NCI-H2196 treated with DMSO at 0.1 percent for 48 hours (cell line): Measurements from ENCODE around the gene GAD1.

Experiments
- DNase-seq: peaks from one replicate; lab custom pipeline; 2025; ENCODE audit not compliant: unreplicated experiment; lab: John Stamatoyannopoulos, UW

Gene GAD1

DNA sequence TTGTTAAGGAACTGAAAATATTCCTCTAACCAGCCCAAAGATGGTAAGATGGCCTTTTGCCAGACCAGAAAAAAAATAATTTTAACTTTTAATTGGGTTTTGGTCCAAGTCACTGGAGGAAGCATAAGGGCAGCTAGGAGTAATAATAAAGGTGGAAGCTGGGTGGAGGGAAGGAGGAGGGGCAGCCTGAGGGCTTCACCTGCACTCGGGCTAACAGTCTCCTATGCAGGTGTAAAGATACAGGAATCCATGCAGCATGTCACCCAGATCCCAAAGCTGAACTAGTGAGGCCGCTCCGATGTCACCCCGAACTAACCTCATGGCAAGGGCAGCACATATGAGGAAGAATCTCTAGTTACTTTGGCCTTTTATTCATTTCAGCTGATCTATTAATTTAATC lies 75.2 kb downstream of the GAD1 start:
- no peak for DNase-seq

DNA sequence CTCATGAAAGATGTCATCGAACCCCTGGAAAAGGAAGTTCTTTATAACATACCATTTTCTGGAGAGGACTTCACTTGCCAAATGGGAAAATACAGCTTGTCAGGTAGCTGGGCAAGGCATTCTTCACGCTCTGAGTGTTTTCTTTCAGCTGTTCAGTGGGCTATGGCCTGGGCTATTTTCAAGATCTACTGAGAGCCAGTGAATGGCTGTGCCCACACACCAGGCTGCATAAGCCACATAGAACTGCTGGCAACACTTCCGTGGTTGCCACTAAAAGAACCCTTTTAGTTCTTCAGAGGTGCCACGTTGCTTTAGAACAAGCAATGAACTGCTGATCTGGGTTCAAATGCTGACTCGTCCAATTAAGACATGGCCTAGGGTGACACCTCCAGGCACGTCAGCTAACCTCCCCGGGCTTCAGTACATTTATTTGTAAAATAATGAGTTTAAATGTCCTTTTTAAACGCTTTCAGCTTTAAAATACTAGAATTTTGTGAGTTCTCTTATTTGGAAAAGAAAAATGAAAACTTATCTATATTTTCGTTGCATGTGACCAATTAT lies 75.8 kb downstream of the GAD1 start:
- no peak for DNase-seq

DNA sequence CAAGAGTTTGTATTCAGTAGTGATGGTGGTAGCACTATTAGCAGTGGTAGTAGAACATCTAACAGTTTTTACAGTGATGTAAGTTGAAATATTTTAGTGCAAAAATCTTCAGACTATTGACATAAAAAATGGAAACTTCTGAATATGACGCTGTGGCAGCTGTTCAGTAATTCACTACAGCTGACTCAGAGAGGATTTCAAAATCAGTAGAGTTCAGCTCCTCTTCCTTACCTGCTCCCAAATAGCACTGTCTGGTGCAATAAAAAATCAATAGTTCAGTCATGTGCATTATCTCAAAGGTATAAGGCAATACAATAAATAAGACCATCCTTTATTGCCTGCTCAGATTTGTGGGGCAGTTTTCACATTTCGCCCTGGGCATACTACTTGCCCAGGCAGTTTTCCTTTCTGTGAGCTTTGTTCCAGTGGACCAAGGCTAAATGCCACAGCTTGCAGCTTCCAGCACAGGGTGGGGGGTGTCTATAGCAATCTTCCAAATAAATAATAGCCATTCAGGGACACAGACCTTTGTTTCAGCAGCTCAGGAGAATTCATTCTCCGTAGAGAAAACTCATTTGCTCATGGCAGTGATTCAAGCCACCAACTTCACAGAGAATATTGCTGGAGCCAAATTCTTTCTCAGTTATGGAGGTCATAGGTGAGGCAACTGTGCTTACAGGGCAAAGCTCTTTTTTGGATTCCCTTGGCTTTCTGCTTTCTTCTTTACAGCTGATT lies 78.5 kb downstream of the GAD1 start:
- no peak for DNase-seq

DNA sequence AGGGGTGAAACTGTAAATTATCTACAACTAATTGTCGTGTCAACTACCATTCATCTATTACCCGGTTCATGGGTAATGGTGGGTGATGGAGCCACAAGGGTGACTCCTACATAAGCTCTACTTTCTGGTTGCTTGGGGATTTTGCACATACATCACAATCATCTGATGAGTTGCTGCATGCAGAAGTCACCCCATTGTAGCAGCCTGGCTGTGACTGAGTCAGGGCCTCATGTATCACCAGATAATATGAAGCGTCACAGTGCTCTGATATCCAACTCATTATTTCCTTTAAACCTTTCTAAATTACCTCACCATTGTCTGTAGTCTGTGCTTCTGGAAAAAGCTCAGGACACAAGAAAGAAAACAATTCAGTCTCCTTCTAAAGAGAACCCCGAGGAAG lies 79.9 kb downstream of the GAD1 start:
- no peak for DNase-seq

DNA sequence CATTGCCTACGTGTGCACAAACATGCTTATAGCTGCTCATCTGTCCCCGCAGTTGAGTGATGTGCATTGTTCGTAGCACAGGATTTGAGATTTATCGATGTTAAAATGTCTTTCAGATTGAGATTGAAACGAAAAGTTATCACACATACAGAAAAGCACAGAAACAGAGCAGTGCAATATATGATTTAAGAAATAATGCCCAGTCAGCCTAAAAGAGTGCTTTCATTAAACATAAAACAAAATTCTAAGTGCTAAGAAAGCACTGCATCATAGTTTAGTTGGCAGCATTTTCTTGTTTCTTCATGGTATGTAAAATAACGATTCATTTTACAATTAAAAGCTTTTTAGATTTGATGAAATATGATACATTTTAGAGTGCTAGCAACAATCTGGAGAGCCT lies 80.4 kb downstream of the GAD1 start:
- DNase-seq = no peak

DNA sequence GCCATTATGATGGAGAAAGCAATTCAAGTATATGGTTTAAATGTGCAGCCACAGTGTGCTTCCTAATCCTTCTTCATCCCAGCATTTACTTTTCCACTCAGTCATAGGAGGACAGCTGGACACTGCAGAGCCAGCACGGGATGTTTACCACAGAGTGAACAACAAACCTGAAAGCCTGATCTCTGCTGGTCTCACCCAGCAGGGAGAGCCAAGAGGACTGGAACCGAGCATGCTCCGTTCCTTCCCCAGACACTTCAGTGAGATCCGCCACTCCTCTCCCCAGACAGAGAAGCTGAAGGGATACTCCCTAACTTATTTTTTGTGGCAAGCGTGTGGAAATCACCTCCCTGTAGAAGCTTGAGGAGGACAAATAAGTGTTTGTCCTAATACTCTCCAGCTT lies 89.2 kb downstream of the GAD1 start:
- no peak for DNase-seq
